Measurements from ENCODE around the gene ADARB1. TPM values are rescaled to one million over a fixed set of nuclear protein-coding genes. Genes with fewer than 3 reads are reported as not detected.

ADARB1 gene
- total RNA-seq, 1 donor from 2014 or later: 14.5 TPM

- Mint-ChIP-seq H3K9me3 (ENCODE audit: unreplicated experiment) (no peaks in the 10 kb centered on the region), H3K36me3 (ENCODE audit: low read depth, unreplicated experiment) (no peaks in the 10 kb centered on the region), H3K4me3 (ENCODE audit: unreplicated experiment) (no peak overlapping the region), H3K27ac (ENCODE audit: unreplicated experiment) (no peak overlapping the region), H3K27me3 (ENCODE audit: unreplicated experiment) (peaks cover 2% of the 10 kb centered on the region), H3K4me1 (ENCODE audit: unreplicated experiment) (no peaks in the 10 kb centered on the region)
- DNase-seq (ENCODE audit: low spot score): no peak
- TF ChIP-seq CTCF (IDR thresholded peaks at IDR 0.05; ENCODE audit: unreplicated experiment): no peak
Observed at GRCh38 chr21:45228171-45228641, 153.8 kb downstream of the ADARB1 start.

- no peak for DNase-seq (ENCODE audit: low spot score)
- H3K27ac Mint-ChIP-seq (ENCODE audit: unreplicated experiment): no peak overlapping the region
- no peak overlapping the region for H3K4me3 Mint-ChIP-seq (ENCODE audit: unreplicated experiment)
- no peaks in the 10 kb centered on the region for H3K4me1 Mint-ChIP-seq (ENCODE audit: unreplicated experiment)
- TF ChIP-seq CTCF (IDR thresholded peaks at IDR 0.05; ENCODE audit: unreplicated experiment): no peak
- H3K27me3 Mint-ChIP-seq (ENCODE audit: unreplicated experiment): peaks cover 2% of the 10 kb centered on the region
- no peaks in the 10 kb centered on the region for H3K36me3 Mint-ChIP-seq (ENCODE audit: low read depth, unreplicated experiment)
- H3K9me3 Mint-ChIP-seq (ENCODE audit: unreplicated experiment): no peaks in the 10 kb centered on the region
Observed at GRCh38 chr21:45228656-45229240, 154.4 kb downstream of the ADARB1 start.

- Mint-ChIP-seq H3K4me3 (ENCODE audit: unreplicated experiment) (no peak overlapping the region), H3K9me3 (ENCODE audit: unreplicated experiment) (no peaks in the 10 kb centered on the region), H3K27me3 (ENCODE audit: unreplicated experiment) (peaks cover 3% of the 10 kb centered on the region), H3K36me3 (ENCODE audit: low read depth, unreplicated experiment) (no peaks in the 10 kb centered on the region), H3K27ac (ENCODE audit: unreplicated experiment) (no peak overlapping the region), H3K4me1 (ENCODE audit: unreplicated experiment) (no peaks in the 10 kb centered on the region)
- DNase-seq (ENCODE audit: low spot score): no peak
- no peak for TF ChIP-seq CTCF (IDR thresholded peaks at IDR 0.05; ENCODE audit: unreplicated experiment)
Observed at GRCh38 chr21:45231705-45232104, 157.3 kb downstream of the ADARB1 start.

DNA sequence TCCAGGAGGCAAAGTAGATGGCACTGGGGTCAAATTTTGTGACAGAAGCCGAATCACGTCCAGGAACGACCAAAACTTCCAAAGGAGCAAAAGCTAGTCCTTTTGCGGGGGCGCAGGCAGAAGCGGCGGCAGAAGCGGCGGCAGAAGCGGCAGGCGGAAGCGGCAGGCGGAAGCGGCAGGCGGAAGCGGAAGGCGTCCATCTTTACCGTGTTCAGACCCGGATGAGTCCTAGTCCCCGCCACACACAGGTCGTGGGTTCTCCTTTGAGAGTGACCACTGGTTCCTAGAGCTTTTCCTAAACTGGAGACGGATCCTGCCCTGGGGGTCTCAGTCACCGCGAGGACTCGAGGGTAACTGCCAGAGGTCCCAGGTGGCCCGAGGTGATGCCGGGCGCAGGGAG, 159.7 kb downstream of the ADARB1 start:
- no peak for TF ChIP-seq CTCF (IDR thresholded peaks at IDR 0.05; ENCODE audit: unreplicated experiment)
- no peaks in the 10 kb centered on the region for H3K36me3 Mint-ChIP-seq (ENCODE audit: low read depth, unreplicated experiment)
- H3K4me1 Mint-ChIP-seq (ENCODE audit: unreplicated experiment): no peaks in the 10 kb centered on the region
- H3K9me3 Mint-ChIP-seq (ENCODE audit: unreplicated experiment): no peaks in the 10 kb centered on the region
- no peak overlapping the region for H3K4me3 Mint-ChIP-seq (ENCODE audit: unreplicated experiment)
- peaks cover 3% of the 10 kb centered on the region for H3K27me3 Mint-ChIP-seq (ENCODE audit: unreplicated experiment)
- H3K27ac Mint-ChIP-seq (ENCODE audit: unreplicated experiment): no peak overlapping the region
- DNase-seq (ENCODE audit: low spot score): no peak

GRCh38 chr21:45234965-45235364, 160.6 kb downstream of the ADARB1 start:
- no peaks in the 10 kb centered on the region for H3K9me3 Mint-ChIP-seq (ENCODE audit: unreplicated experiment)
- H3K4me3 Mint-ChIP-seq (ENCODE audit: unreplicated experiment): no peak overlapping the region
- no peak for TF ChIP-seq CTCF (IDR thresholded peaks at IDR 0.05; ENCODE audit: unreplicated experiment)
- DNase-seq (ENCODE audit: low spot score): no peak
- H3K27ac Mint-ChIP-seq (ENCODE audit: unreplicated experiment): no peak overlapping the region
- no peaks in the 10 kb centered on the region for H3K4me1 Mint-ChIP-seq (ENCODE audit: unreplicated experiment)
- H3K36me3 Mint-ChIP-seq (ENCODE audit: low read depth, unreplicated experiment): no peaks in the 10 kb centered on the region
- peaks cover 1% of the 10 kb centered on the region for H3K27me3 Mint-ChIP-seq (ENCODE audit: unreplicated experiment)

Data from endothelial cell (in vitro differentiated cells).